K562 (cell line): ENCODE data around the gene MRPL44. TPM values are rescaled to one million over a fixed set of nuclear protein-coding genes. Genes with fewer than 3 reads are reported as not detected.

Experiments
- JUND ChIP-seq, 2 experiments: IDR thresholded peaks; 2 replicates in 1 of 2; 3 replicates in 1 of 2; pipeline ENCODE4 v1.6.1; 2011; ENCODE audit warnings: borderline replicate concordance in 2 of 2, low read depth in 2 of 2, low read length in 2 of 2, improper control_type of control experiment in 1 of 2, missing biosample characterization in 1 of 2, missing genetic modification characterization in 1 of 2, missing genetic modification reagents in 1 of 2
- LCOR ChIP-seq: sonication (generic); formaldehyde crosslinking; IDR thresholded peaks from 2 replicates; pipeline ENCODE4 v1.8.0; 2022; ENCODE audit warnings: mild to moderate bottlenecking, missing genetic modification reagents
- MAFK ChIP-seq: IDR thresholded peaks from 2 replicates; pipeline ENCODE4 v1.6.1; 2011; ENCODE audit warnings: low read length, improper control_type of control experiment
- RBFOX2 ChIP-seq: fragments of 200-400 bp; formaldehyde crosslinking; IDR thresholded peaks from 2 replicates; pipeline ENCODE4 v1.6.1; 2017; ENCODE audit warnings: low read depth, mild to moderate bottlenecking, low read length, moderate library complexity
- SP1 ChIP-seq: sonication (generic); formaldehyde crosslinking; IDR thresholded peaks from 2 replicates; pipeline ENCODE4 v1.8.1; 2022; ENCODE audit warnings: mild to moderate bottlenecking, missing genetic modification reagents
- TEAD1 ChIP-seq, 2 experiments: fragments of 450-650 bp in 1 of 2; sonication (generic) in 1 of 2; formaldehyde crosslinking; IDR thresholded peaks; 2 replicates each; pipeline versions ENCODE4 v1.4.0 to v1.8.0; 2020 to 2022; ENCODE audit warnings: mild to moderate bottlenecking in 2 of 2, missing genetic modification reagents in 1 of 2
- TGIF2 ChIP-seq: sonication (generic); formaldehyde crosslinking; IDR thresholded peaks from 2 replicates; pipeline ENCODE4 v1.8.1; 2022; ENCODE audit warnings: mild to moderate bottlenecking, missing genetic modification reagents, moderate library complexity
- ZNF184 ChIP-seq: sonication (generic); formaldehyde crosslinking; IDR thresholded peaks from 2 replicates; pipeline ENCODE4 v1.5.0; 2020; ENCODE audit warnings: missing genetic modification reagents
- polyA plus RNA-seq, 8 experiments: library from polyadenylated mRNA; depleted of rRNA in 4 of 8; stranded (reverse) in 5 of 8; unstranded in 3 of 8; fragments of >200 nt; fragmentation: Nextera tagmentation in 2 of 8; fragmentation: Illumina TruSeq in 1 of 8; extraction: Ambion mirVana in 2 of 8; extraction: Trizol in 1 of 8; gene quantifications; 2 replicates each; pipeline versions ENCODE4 v1.2.1 to v1.2.3, GENCODE V29; 2011 to 2014; ENCODE audit warnings: inconsistent platforms in 1 of 8, missing spikeins in 1 of 8
- total RNA-seq, 7 experiments: library from RNA; depleted of rRNA in 6 of 7; stranded (reverse); fragments of >200 nt in 6 of 7; fragmentation: Illumina TruSeq in 2 of 7; extraction: Trizol in 2 of 7; gene quantifications; 2 replicates each; pipeline versions ENCODE4 v1.2.1 to v1.2.3, GENCODE V29; 2011 to 2021; ENCODE audit warnings: low replicate concordance in 1 of 7
- TF ChIP-seq, protein P1 (sequence below): sonication (generic); formaldehyde crosslinking; IDR thresholded peaks from 2 replicates; pipeline ENCODE4 v1.8.0; 2022; ENCODE audit warnings: mild to moderate bottlenecking, missing genetic modification reagents
- TF ChIP-seq, protein P2 (sequence below): fragments of 200-800 bp; sonication (Bioruptor generic); IDR thresholded peaks from 2 replicates; pipeline ENCODE4 v1.6.1; 2016; ENCODE audit warnings: missing genetic modification characterization, missing compliant biosample characterization

The MRPL44 gene
- total and polyA plus RNA-seq, 9 of the 15 experiments (the other 6 are each of a cell fraction or from before 2014, with no cell fraction given) = 10.4 to 26.0 (median 20.2) TPM

DNA sequence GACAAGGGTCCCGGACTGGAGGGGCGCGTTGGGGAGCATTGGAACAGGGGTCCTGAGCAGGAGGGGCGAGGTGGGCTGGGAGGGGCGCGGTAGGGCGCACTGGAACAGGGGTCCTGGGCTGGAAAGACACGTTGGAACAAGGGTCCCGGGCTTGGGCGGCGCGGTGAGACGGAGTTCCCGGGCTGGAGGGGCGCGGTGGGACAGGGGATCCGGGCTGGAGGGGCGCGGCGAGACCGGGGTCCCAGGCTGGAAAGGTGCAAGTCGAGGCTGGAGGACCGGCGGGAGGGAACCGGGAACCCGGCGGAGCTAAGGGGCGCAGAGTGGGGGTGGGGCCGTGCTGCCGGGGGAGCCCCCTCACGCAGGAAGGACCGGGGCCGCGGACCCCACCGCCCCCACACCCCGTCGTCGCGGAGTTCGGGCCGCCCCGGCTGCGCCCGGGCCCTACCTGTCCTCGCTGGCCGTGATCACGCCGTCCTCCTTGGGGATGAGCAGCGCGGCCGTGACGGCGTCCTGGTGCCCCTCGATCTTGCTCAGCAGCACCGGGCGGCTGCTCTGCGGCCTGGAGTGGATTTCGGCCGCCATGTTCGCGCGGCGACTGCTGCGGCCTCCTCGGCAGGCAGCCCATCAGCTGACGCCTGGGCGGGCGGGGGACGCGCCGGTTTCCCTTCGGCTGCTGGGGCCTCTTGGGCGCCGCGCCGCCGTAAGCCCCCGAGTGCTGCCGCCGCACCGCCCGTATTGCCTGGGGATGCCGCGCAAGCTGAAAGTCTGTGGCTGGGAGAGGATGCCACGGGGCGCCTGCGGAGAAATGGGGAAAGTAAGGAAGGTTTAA is 12.3 kb upstream of the MRPL44 start, which contains the start of gene WDFY1 (continued):
- TF ChIP-seq JUND (IDR thresholded peaks at IDR 0.05; ENCODE audit: borderline replicate concordance, low read depth, low read length) (peak; percentile 31; the same call in 1 of the 2 replicates), JUND (tag; IDR thresholded peaks at IDR 0.05; ENCODE audit: borderline replicate concordance, low read depth, low read length) (no peak; the same call in 2 of the 3 replicates), RBFOX2 (peak; percentile 85), TEAD1 (CRISPR knock-in tag; IDR thresholded peaks at IDR 0.05) (0 out of 4 replicates have a peak, but pooled peaks of 1 of the 2 experiments have one; percentile 23), LCOR (CRISPR knock-in tag) (0 out of 2 replicates have a peak, but pooled peaks have one; percentile 45), TGIF2 (CRISPR knock-in tag) (0 out of 2 replicates have a peak, but pooled peaks have one; percentile 56), SP1 (CRISPR knock-in tag) (0 out of 2 replicates have a peak, but pooled peaks have one; percentile 42), ZNF184 (CRISPR knock-in tag) (no peak), MAFK (peak; percentile 91)
- TF ChIP-seq, protein P1, sequence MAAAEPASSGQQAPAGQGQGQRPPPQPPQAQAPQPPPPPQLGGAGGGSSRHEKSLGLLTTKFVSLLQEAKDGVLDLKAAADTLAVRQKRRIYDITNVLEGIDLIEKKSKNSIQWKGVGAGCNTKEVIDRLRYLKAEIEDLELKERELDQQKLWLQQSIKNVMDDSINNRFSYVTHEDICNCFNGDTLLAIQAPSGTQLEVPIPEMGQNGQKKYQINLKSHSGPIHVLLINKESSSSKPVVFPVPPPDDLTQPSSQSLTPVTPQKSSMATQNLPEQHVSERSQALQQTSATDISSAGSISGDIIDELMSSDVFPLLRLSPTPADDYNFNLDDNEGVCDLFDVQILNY (CRISPR knock-in tag) = 0 out of 2 replicates have a peak, but pooled peaks have one; percentile 42
- TF ChIP-seq, protein P2, sequence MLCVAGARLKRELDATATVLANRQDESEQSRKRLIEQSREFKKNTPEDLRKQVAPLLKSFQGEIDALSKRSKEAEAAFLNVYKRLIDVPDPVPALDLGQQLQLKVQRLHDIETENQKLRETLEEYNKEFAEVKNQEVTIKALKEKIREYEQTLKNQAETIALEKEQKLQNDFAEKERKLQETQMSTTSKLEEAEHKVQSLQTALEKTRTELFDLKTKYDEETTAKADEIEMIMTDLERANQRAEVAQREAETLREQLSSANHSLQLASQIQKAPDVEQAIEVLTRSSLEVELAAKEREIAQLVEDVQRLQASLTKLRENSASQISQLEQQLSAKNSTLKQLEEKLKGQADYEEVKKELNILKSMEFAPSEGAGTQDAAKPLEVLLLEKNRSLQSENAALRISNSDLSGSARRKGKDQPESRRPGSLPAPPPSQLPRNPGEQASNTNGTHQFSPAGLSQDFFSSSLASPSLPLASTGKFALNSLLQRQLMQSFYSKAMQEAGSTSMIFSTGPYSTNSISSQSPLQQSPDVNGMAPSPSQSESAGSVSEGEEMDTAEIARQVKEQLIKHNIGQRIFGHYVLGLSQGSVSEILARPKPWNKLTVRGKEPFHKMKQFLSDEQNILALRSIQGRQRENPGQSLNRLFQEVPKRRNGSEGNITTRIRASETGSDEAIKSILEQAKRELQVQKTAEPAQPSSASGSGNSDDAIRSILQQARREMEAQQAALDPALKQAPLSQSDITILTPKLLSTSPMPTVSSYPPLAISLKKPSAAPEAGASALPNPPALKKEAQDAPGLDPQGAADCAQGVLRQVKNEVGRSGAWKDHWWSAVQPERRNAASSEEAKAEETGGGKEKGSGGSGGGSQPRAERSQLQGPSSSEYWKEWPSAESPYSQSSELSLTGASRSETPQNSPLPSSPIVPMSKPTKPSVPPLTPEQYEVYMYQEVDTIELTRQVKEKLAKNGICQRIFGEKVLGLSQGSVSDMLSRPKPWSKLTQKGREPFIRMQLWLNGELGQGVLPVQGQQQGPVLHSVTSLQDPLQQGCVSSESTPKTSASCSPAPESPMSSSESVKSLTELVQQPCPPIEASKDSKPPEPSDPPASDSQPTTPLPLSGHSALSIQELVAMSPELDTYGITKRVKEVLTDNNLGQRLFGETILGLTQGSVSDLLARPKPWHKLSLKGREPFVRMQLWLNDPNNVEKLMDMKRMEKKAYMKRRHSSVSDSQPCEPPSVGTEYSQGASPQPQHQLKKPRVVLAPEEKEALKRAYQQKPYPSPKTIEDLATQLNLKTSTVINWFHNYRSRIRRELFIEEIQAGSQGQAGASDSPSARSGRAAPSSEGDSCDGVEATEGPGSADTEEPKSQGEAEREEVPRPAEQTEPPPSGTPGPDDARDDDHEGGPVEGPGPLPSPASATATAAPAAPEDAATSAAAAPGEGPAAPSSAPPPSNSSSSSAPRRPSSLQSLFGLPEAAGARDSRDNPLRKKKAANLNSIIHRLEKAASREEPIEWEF (CRISPR knock-in tag) = no peak
